ENCODE measurements around the gene HOXA13.

- no peak for TF ChIP-seq EP300 (IDR thresholded peaks at IDR 0.05)
- TF ChIP-seq POLR2A (IDR thresholded peaks at IDR 0.05): no peak
- no peak for TF ChIP-seq CTCF (IDR thresholded peaks at IDR 0.05)
Measured at GRCh38 chr7:27211084-27211446, 11.2 kb upstream of the HOXA13 start.

Data from tibial nerve (tissue), 4 donors.